Thymus (tissue), 11 donors: Measurements from ENCODE around the gene OR51A2. TPM values are rescaled to one million over a fixed set of nuclear protein-coding genes. Genes with fewer than 3 reads are reported as not detected.

Experiments used
- DNase-seq, 9 donors: peaks; one replicate each; pipeline ENCODE4 v3.0.0-alpha.2; 2013; ENCODE audit warnings: low spot score in 9 of 9, low read depth in 6 of 9, missing footprints in 1 of 9
- H3K27ac ChIP-seq, 2 donors: one replicate each; pipeline ENCODE4 v1.5.1; 2013; ENCODE audit warnings: control low read depth in 1 of 2, low read depth in 1 of 2, low read length in 1 of 2, mild to moderate bottlenecking in 1 of 2, moderate library complexity in 1 of 2
- H3K27me3 ChIP-seq, 2 donors: one replicate each; pipeline ENCODE4 v1.5.1; 2013; ENCODE audit warnings: low read length in 1 of 2; ENCODE audit not compliant: control insufficient read depth in 2 of 2, insufficient read depth in 1 of 2
- H3K36me3 ChIP-seq, 2 donors: one replicate each; pipeline ENCODE4 v1.5.1; 2013; ENCODE audit warnings: low read length in 1 of 2, mild to moderate bottlenecking in 1 of 2, moderate library complexity in 1 of 2; ENCODE audit not compliant: control insufficient read depth in 2 of 2, insufficient read depth in 2 of 2
- H3K4me1 ChIP-seq, 2 donors: one replicate each; pipeline ENCODE4 v1.5.1; 2013; ENCODE audit warnings: low read length in 2 of 2; ENCODE audit not compliant: control insufficient read depth in 2 of 2, insufficient read depth in 2 of 2
- H3K4me3 ChIP-seq, 2 donors: one replicate each; pipeline ENCODE4 v1.5.1; 2013; ENCODE audit warnings: low read length in 2 of 2, control low read depth in 1 of 2, mild to moderate bottlenecking in 1 of 2
- H3K9me3 ChIP-seq, 2 donors: one replicate each; pipeline ENCODE4 v1.5.1; 2013; ENCODE audit warnings: low read length in 1 of 2, mild to moderate bottlenecking in 1 of 2; ENCODE audit not compliant: control insufficient read depth in 2 of 2, insufficient read depth in 1 of 2
- WGBS: extraction: QIAGEN DNeasy Blood & Tissue Kit; methylation state at CpG from one replicate; pipeline ENCODE4 v1.1.7; 2013; 5-methylcytosine and 5-hydroxymethylcytosine counted together
- polyA plus RNA-seq: library from polyadenylated mRNA; stranded (reverse); fragments of 200-250 nt; gene quantifications from one replicate; pipeline ENCODE4 v1.2.3, GENCODE V29; 2013
- total RNA-seq: library from RNA; stranded (reverse); fragments of 120-200 nt; gene quantifications from one replicate; pipeline ENCODE4 v1.2.4, GENCODE V29; 2013
- donor health status: healthy.

OR51A2 gene
- total and polyA plus RNA-seq, 2 donors, result not detected

GRCh38 chr11:4960877-4961276 is 5.4 kb upstream of the OR51A2 start:
- Histone ChIP-seq H3K4me1 (no peaks in the 10 kb centered on the region), H3K36me3 (no peaks in the 10 kb centered on the region), H3K4me3 (no peak overlapping the region), H3K27me3 (no peaks in the 10 kb centered on the region), H3K27ac (no peak overlapping the region), H3K9me3 (no peaks in the 10 kb centered on the region)
- no peak for DNase-seq
- 92% methylated on average over 3 of the region's 3 CpGs for WGBS

- no peak for DNase-seq
- 94% methylated on average over 4 of the region's 4 CpGs for WGBS
- H3K27me3 ChIP-seq, result no peaks in the 10 kb centered on the region
- H3K27ac ChIP-seq, result no peak overlapping the region
- H3K9me3 ChIP-seq, result no peaks in the 10 kb centered on the region
- no peaks in the 10 kb centered on the region for H3K36me3 ChIP-seq
- no peak overlapping the region for H3K4me3 ChIP-seq
- no peaks in the 10 kb centered on the region for H3K4me1 ChIP-seq
Measured at GRCh38 chr11:4957396-4957795, 1.9 kb upstream of the OR51A2 start.

GRCh38 chr11:4947505-4947904 is 8.0 kb downstream of the OR51A2 start, which contains the start of gene OR51A4:
OR51A4 (minus strand) TSS chr11:4947605; CDS start chr11:4947100, 505 bp downstream.
- H3K36me3 ChIP-seq, result no peaks in the 10 kb centered on the region
- no peaks in the 10 kb centered on the region for H3K27me3 ChIP-seq
- no peaks in the 10 kb centered on the region for H3K9me3 ChIP-seq
- no peak within 1 kb of the TSS for H3K27ac ChIP-seq
- H3K4me1 ChIP-seq, result no peaks in the 10 kb centered on the region
- DNase-seq, result no peak
- no peak within 1 kb of the TSS for H3K4me3 ChIP-seq

- Histone ChIP-seq H3K27me3 (no peaks in the 10 kb centered on the region), H3K4me1 (no peaks in the 10 kb centered on the region), H3K27ac (no peak overlapping the region), H3K36me3 (no peaks in the 10 kb centered on the region), H3K4me3 (no peak overlapping the region), H3K9me3 (no peaks in the 10 kb centered on the region)
- no peak for DNase-seq
- WGBS, result 93% methylated on average over 3 of the region's 3 CpGs
Measured at GRCh38 chr11:4936745-4937144, 18.8 kb downstream of the OR51A2 start.

GRCh38 chr11:4932751-4933150 is 22.8 kb downstream of the OR51A2 start:
- H3K4me3 ChIP-seq, result no peak overlapping the region
- DNase-seq, result no peak
- WGBS, result 94% methylated on average over 4 of the region's 4 CpGs
- no peaks in the 10 kb centered on the region for H3K4me1 ChIP-seq
- H3K9me3 ChIP-seq, result no peaks in the 10 kb centered on the region
- H3K36me3 ChIP-seq, result no peaks in the 10 kb centered on the region
- no peaks in the 10 kb centered on the region for H3K27me3 ChIP-seq
- no peak overlapping the region for H3K27ac ChIP-seq

- Histone ChIP-seq H3K36me3 (no peaks in the 10 kb centered on the region), H3K27ac (no peak overlapping the region), H3K27me3 (no peaks in the 10 kb centered on the region), H3K4me1 (no peaks in the 10 kb centered on the region), H3K4me3 (no peak overlapping the region), H3K9me3 (no peaks in the 10 kb centered on the region)
- no peak for DNase-seq
Measured at GRCh38 chr11:4926608-4927007, 28.9 kb downstream of the OR51A2 start.

GRCh38 chr11:4924239-4924638 is 31.3 kb downstream of the OR51A2 start, which contains the start of gene OR51G1:
OR51G1 (minus strand) TSS chr11:4924339; CDS start chr11:4924339, 0 bp downstream.
- Histone ChIP-seq H3K4me3 (no peak within 1 kb of the TSS), H3K27me3 (no peaks in the 10 kb centered on the region), H3K27ac (no peak within 1 kb of the TSS), H3K9me3 (no peaks in the 10 kb centered on the region), H3K4me1 (no peaks in the 10 kb centered on the region), H3K36me3 (no peaks in the 10 kb centered on the region)
- DNase-seq, result no peak
- 92% methylated on average over 1 of the region's 1 CpG for WGBS

- Histone ChIP-seq H3K9me3 (no peaks in the 10 kb centered on the region), H3K4me3 (no peak overlapping the region), H3K27ac (no peak overlapping the region), H3K27me3 (no peaks in the 10 kb centered on the region), H3K36me3 (no peaks in the 10 kb centered on the region), H3K4me1 (no peaks in the 10 kb centered on the region)
- no peak for DNase-seq
- WGBS, result 83% methylated on average over 1 of the region's 1 CpG
Measured at GRCh38 chr11:4922304-4922703, 33.2 kb downstream of the OR51A2 start.

- H3K36me3 ChIP-seq, result no peaks in the 10 kb centered on the region
- H3K27me3 ChIP-seq, result no peaks in the 10 kb centered on the region
- no peak overlapping the region for H3K4me3 ChIP-seq
- H3K27ac ChIP-seq, result no peak overlapping the region
- DNase-seq, result no peak
- H3K9me3 ChIP-seq, result no peaks in the 10 kb centered on the region
- H3K4me1 ChIP-seq, result no peaks in the 10 kb centered on the region
- WGBS, result 83% methylated on average over 1 of the region's 1 CpG
Measured at GRCh38 chr11:4921796-4922195, 33.7 kb downstream of the OR51A2 start.

- no peaks in the 10 kb centered on the region for H3K36me3 ChIP-seq
- 91% methylated on average over 4 of the region's 4 CpGs for WGBS
- no peak within 1 kb of the TSS for H3K27ac ChIP-seq
- no peaks in the 10 kb centered on the region for H3K9me3 ChIP-seq
- H3K27me3 ChIP-seq, result no peaks in the 10 kb centered on the region
- no peak within 1 kb of the TSS for H3K4me3 ChIP-seq
- no peak for DNase-seq
- no peaks in the 10 kb centered on the region for H3K4me1 ChIP-seq
Measured at GRCh38 chr11:4919250-4919649, 36.3 kb downstream of the OR51A2 start, which contains the start of gene OR51G2. OR51G2 (minus strand) TSS chr11:4919350; CDS start chr11:4915663, 3,687 bp downstream.
